K562 (cell line): ENCODE measurements around the gene HIVEP1. TPM values are rescaled to one million over a fixed set of nuclear protein-coding genes. Genes with fewer than 3 reads are reported as not detected.

Experiments
- CC2D1A ChIP-seq: fragments of 450-650 bp; IDR thresholded peaks from 2 replicates; pipeline ENCODE4 v1.6.1; 2017; ENCODE audit warnings: mild to moderate bottlenecking
- CSDE1 ChIP-seq, 2 experiments: fragments of 450-650 bp; IDR thresholded peaks; 2 replicates each; pipeline ENCODE4 v1.6.1; 2016; ENCODE audit warnings: mild to moderate bottlenecking in 1 of 2
- E2F3 ChIP-seq: fragments of 250-450 bp; sonication (Bioruptor Pico); IDR thresholded peaks from 2 replicates; pipeline ENCODE4 v1.4.0; 2020; ENCODE audit warnings: mild to moderate bottlenecking
- SREBF2 ChIP-seq: sonication (generic); formaldehyde crosslinking; IDR thresholded peaks from 2 replicates; pipeline ENCODE4 v1.4.0; 2020; ENCODE audit warnings: mild to moderate bottlenecking, missing genetic modification reagents
- ZNF253 ChIP-seq: fragments of 250-450 bp; sonication (Bioruptor Pico); conservative IDR thresholded peaks from 2 replicates; pipeline ENCODE4 v1.6.1; 2021; ENCODE audit warnings: mild to moderate bottlenecking
- polyA plus RNA-seq, 8 experiments: library from polyadenylated mRNA; depleted of rRNA in 4 of 8; stranded (reverse) in 5 of 8; unstranded in 3 of 8; fragments of >200 nt; fragmentation: Nextera tagmentation in 2 of 8; fragmentation: Illumina TruSeq in 1 of 8; extraction: Ambion mirVana in 2 of 8; extraction: Trizol in 1 of 8; gene quantifications; 2 replicates each; pipeline versions ENCODE4 v1.2.1 to v1.2.3, GENCODE V29; 2011 to 2014; ENCODE audit warnings: inconsistent platforms in 1 of 8, missing spikeins in 1 of 8
- total RNA-seq, 7 experiments: library from RNA; depleted of rRNA in 6 of 7; stranded (reverse); fragments of >200 nt in 6 of 7; fragmentation: Illumina TruSeq in 2 of 7; extraction: Trizol in 2 of 7; gene quantifications; 2 replicates each; pipeline versions ENCODE4 v1.2.1 to v1.2.3, GENCODE V29; 2011 to 2021; ENCODE audit warnings: low replicate concordance in 1 of 7
- TF ChIP-seq, protein P1 (sequence below): fragments of 250-450 bp; sonication (Bioruptor Pico); IDR thresholded peaks from 2 replicates; pipeline ENCODE4 v1.4.0; 2020; ENCODE audit warnings: borderline replicate concordance
- TF ChIP-seq, protein P2 (sequence below): sonication (generic); formaldehyde crosslinking; IDR thresholded peaks from 2 replicates; pipeline ENCODE4 v1.8.0; 2022; ENCODE audit warnings: missing genetic modification reagents, mild to moderate bottlenecking, moderate library complexity, borderline replicate concordance
- TF ChIP-seq, protein P3 (sequence below), 2 experiments: fragments of 450-650 bp in 1 of 2; sonication (generic) in 1 of 2; formaldehyde crosslinking in 1 of 2; IDR thresholded peaks in 1 of 2; conservative IDR thresholded peaks in 1 of 2; 2 replicates each; pipeline versions ENCODE4 v1.6.1 to v1.8.1; 2016 to 2023; ENCODE audit warnings: mild to moderate bottlenecking in 2 of 2, moderate library complexity in 2 of 2, inconsistent platforms in 1 of 2, missing genetic modification reagents in 1 of 2

HIVEP1 gene
- total and polyA plus RNA-seq, 9 of the 15 experiments (the other 6 are each of a cell fraction or from before 2014, with no cell fraction given): 6.0 to 33.3 (median 21.7) TPM

DNA sequence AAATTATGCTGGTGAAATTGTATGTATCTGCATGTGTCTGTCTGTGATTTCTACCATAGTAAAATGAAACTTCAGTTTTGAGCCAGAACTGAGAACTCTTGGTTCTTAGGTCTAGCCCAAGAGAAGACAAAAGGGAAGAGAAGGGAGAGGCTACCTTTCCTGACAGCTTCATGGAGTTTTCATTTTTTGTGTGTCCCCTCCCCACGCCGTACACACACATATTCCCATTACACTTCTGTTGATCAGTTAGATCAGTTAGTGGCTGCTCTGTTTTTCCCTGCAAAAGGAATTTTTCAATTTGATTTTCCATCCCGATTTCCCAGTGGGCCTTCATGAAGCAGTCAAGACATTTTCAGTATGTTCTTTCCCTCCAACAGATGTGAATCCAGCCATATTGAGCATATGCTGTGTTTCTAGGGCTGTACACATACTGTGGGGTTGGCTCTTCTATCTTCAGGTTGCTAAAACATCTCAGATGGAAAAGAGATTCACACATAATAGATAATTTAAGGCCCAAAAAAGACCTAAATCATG is 52.5 kb downstream of the HIVEP1 start (continued):
- TF ChIP-seq, protein P1, sequence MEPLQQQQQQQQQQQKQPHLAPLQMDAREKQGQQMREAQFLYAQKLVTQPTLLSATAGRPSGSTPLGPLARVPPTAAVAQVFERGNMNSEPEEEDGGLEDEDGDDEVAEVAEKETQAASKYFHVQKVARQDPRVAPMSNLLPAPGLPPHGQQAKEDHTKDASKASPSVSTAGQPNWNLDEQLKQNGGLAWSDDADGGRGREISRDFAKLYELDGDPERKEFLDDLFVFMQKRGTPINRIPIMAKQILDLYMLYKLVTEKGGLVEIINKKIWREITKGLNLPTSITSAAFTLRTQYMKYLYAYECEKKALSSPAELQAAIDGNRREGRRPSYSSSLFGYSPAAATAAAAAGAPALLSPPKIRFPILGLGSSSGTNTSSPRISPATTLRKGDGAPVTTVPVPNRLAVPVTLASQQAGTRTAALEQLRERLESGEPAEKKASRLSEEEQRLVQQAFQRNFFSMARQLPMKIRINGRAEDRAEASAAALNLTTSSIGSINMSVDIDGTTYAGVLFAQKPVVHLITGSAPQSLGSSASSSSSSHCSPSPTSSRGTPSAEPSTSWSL: no peak
- TF ChIP-seq CSDE1 (IDR thresholded peaks at IDR 0.05) (no peak), E2F3 (CRISPR knock-in tag) (no peak), SREBF2 (CRISPR knock-in tag) (no peak), ZNF253 (CRISPR knock-in tag) (no peak), CC2D1A (no peak)
- TF ChIP-seq, protein P2, sequence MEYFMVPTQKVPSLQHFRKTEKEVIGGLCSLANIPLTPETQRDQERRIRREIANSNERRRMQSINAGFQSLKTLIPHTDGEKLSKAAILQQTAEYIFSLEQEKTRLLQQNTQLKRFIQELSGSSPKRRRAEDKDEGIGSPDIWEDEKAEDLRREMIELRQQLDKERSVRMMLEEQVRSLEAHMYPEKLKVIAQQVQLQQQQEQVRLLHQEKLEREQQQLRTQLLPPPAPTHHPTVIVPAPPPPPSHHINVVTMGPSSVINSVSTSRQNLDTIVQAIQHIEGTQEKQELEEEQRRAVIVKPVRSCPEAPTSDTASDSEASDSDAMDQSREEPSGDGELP (CRISPR knock-in tag): no peak
- TF ChIP-seq, protein P3, sequence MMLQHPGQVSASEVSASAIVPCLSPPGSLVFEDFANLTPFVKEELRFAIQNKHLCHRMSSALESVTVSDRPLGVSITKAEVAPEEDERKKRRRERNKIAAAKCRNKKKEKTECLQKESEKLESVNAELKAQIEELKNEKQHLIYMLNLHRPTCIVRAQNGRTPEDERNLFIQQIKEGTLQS (IDR thresholded peaks at IDR 0.05): 0 out of 2 replicates have a peak, but pooled peaks have one; percentile 3
- TF ChIP-seq, protein P3 (CRISPR knock-in tag; conservative IDR thresholded peaks at IDR 0.05): no peak
